HEK293 (cell line): ENCODE results near the gene ARHGAP8.

Source experiments
- CTCF ChIA-PET: fragments of 350-600 bp; formaldehyde crosslinking; extraction: SDS; loops from one replicate; lab custom pipeline; 2021; ENCODE audit warnings: antibody characterized with exemption; lab: Yijun Ruan, JAX
- POLR2A ChIA-PET: fragments of 300-600 bp; formaldehyde crosslinking; extraction: SDS; loops from one replicate; lab custom pipeline; 2020; ENCODE audit warnings: antibody characterized with exemption, inconsistent platforms; lab: Yijun Ruan, JAX
- H3K27ac ChIP-seq: fragments of 200-500 bp; sonication (Bioruptor generic); 2 replicates; pipeline ENCODE4 v1.5.1; 2014; ENCODE audit warnings: low read depth, low read length, control low read depth, inconsistent platforms; ENCODE audit errors: extremely low read depth
- H3K36me3 ChIP-seq, 2 experiments: fragments of 200-500 bp in 1 of 2; sonication (Bioruptor generic) in 1 of 2; 1 replicate in 1 of 2; 2 replicates in 1 of 2; pipeline ENCODE4 v1.5.1; 2014 to 2017; ENCODE audit warnings: inconsistent platforms in 2 of 2, low read length in 2 of 2; ENCODE audit not compliant: control insufficient read depth in 2 of 2, insufficient read depth in 1 of 2
- H3K4me1 ChIP-seq: fragments of 200-500 bp; sonication (Bioruptor generic); 2 replicates; pipeline ENCODE4 v1.5.1; 2014; ENCODE audit warnings: mild to moderate bottlenecking, low read length, inconsistent platforms; ENCODE audit not compliant: control insufficient read depth, insufficient read depth
- H3K4me3 ChIP-seq: 2 replicates; pipeline ENCODE4 v1.5.1; 2011; ENCODE audit warnings: low read depth, mild to moderate bottlenecking, control low read depth, low read length, moderate library complexity
- H3K9me3 ChIP-seq: fragments of 200-500 bp; sonication (Bioruptor generic); 2 replicates; pipeline ENCODE4 v1.5.1; 2014; ENCODE audit warnings: low read depth, low read length, inconsistent platforms; ENCODE audit not compliant: control insufficient read depth, insufficient read depth
- GLI2 ChIP-seq: fragments of 450-650 bp; formaldehyde crosslinking; IDR thresholded peaks from 2 replicates; pipeline ENCODE4; 2017; ENCODE audit warnings: missing biosample characterization, missing genetic modification characterization, low read depth, borderline replicate concordance
- HOXD13 ChIP-seq: sonication (generic); formaldehyde crosslinking; IDR thresholded peaks from 2 replicates; pipeline ENCODE4 v1.8.0; 2022; ENCODE audit warnings: missing genetic modification reagents, borderline replicate concordance
- KLF1 ChIP-seq: fragments of 450-650 bp; formaldehyde crosslinking; IDR thresholded peaks from 2 replicates; pipeline ENCODE4 v1.5.1; 2016; ENCODE audit warnings: missing biosample characterization, missing genetic modification characterization
- YY1 ChIP-seq: fragments of 450-650 bp; formaldehyde crosslinking; IDR thresholded peaks from 2 replicates; pipeline ENCODE4 v1.5.1; 2018; ENCODE audit warnings: missing biosample characterization, missing genetic modification characterization
- ZEB2 ChIP-seq: fragments of 450-650 bp; formaldehyde crosslinking; IDR thresholded peaks from 2 replicates; pipeline ENCODE4 v1.5.1; 2016; ENCODE audit warnings: missing biosample characterization, missing genetic modification characterization
- ZFP69B ChIP-seq: fragments of 450-650 bp; formaldehyde crosslinking; IDR thresholded peaks from 2 replicates; pipeline ENCODE4 v1.5.1; 2016; ENCODE audit warnings: missing biosample characterization, missing genetic modification characterization
- ZNF140 ChIP-seq: fragments of 450-650 bp; formaldehyde crosslinking; IDR thresholded peaks from 2 replicates; pipeline ENCODE4 v1.5.1; 2016; ENCODE audit warnings: missing biosample characterization, missing genetic modification characterization
- ZNF18 ChIP-seq: fragments of 450-650 bp; formaldehyde crosslinking; IDR thresholded peaks from 2 replicates; pipeline ENCODE4 v1.5.1; 2016; ENCODE audit warnings: missing biosample characterization, missing genetic modification characterization
- ZNF416 ChIP-seq: fragments of 450-650 bp; formaldehyde crosslinking; IDR thresholded peaks from 2 replicates; pipeline ENCODE4 v1.5.1; 2016; ENCODE audit warnings: missing biosample characterization, missing genetic modification characterization
- ZNF423 ChIP-seq: fragments of 450-650 bp; formaldehyde crosslinking; IDR thresholded peaks from 2 replicates; pipeline ENCODE4 v1.5.1; 2016; ENCODE audit warnings: missing biosample characterization, missing genetic modification characterization
- ZNF670 ChIP-seq: fragments of 450-650 bp; formaldehyde crosslinking; IDR thresholded peaks from 2 replicates; pipeline ENCODE4 v1.5.1; 2016; ENCODE audit warnings: missing biosample characterization, missing genetic modification characterization, low read depth
- ZNF692 ChIP-seq: fragments of 450-650 bp; formaldehyde crosslinking; IDR thresholded peaks from 2 replicates; pipeline ENCODE4 v1.5.1; 2016; ENCODE audit warnings: missing biosample characterization, missing genetic modification characterization
- ZNF776 ChIP-seq: fragments of 450-650 bp; formaldehyde crosslinking; IDR thresholded peaks from 2 replicates; pipeline ENCODE4 v1.5.0; 2017; ENCODE audit warnings: missing biosample characterization, missing genetic modification characterization, borderline replicate concordance
- ZNF785 ChIP-seq: fragments of 450-650 bp; formaldehyde crosslinking; IDR thresholded peaks from 2 replicates; pipeline ENCODE4 v1.5.1; 2016; ENCODE audit warnings: missing biosample characterization, missing genetic modification characterization
- TF ChIP-seq, protein P1 (sequence below): IDR thresholded peaks from 2 replicates; pipeline ENCODE4 v1.6.1; 2011; ENCODE audit warnings: mild to moderate bottlenecking, low read depth, low read length, borderline replicate concordance
- TF ChIP-seq, protein P2 (sequence below): fragments of 450-650 bp; formaldehyde crosslinking; IDR thresholded peaks from 2 replicates; pipeline ENCODE4 v1.5.1; 2016; ENCODE audit warnings: missing biosample characterization, missing genetic modification characterization, low read depth

The ARHGAP8 gene

DNA sequence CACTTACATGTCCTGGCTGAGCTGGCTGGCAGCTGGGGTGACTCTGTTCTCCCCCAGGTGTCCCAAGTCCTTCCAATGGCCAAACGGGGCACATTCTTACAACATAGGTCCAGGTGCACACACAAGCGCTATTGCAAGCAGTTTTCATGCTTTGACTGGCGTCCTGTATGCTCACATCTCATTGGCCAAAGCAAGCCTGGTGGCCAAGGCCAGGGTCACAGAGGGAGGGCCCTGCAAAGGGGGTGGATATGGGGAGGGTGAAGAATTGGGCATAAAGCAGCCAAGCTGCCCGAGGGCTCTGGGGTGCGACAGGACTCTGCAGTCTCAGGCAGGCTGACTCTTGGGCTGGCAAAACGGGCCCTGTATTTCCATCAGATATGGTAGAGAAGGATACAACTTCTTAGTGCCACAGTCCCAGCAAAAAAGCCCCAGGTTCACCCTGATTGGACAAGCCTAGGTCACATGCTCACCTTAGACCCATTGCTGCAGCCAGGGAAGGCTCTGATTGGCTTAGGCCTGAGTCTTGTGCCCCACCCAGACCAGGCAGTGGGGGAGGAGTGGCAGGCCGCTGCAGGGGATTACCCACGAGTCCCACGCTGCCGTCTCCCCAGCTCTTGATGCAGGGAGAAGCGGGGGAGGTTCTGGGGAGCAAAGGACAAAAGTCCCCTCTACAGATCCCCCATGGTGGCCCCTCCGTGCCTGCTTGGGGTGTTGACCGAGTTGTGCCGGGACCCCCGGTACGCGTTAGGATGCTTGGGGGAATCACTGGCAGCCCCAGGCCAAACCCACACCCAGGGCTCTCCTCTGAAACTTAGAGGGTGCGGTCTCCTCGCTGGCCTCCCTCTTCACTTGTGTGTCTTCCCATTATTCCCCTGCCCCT lies 110.8 kb downstream of the ARHGAP8 start:
- Histone ChIP-seq H3K4me3 (no peak overlapping the region), H3K9me3 (no peaks in the 10 kb centered on the region), H3K4me1 (no peaks in the 10 kb centered on the region), H3K36me3 (peaks cover 0 to 11% of the 10 kb centered on the region in 2 experiments; a peak in 1 of 3 replicates), H3K27ac (no peak overlapping the region)
- TF ChIP-seq YY1 (no peak), GLI2 (tag by site-specific recombination) (no peak), ZNF416 (tag by site-specific recombination) (no peak)
- ChIA-PET CTCF (interaction anchor here (1.0 kb wide), 1 partner anchor 33 kb away, joined by 3 read pairs; no protein-coding TSS in a partner anchor), POLR2A (no interaction called here)

DNA sequence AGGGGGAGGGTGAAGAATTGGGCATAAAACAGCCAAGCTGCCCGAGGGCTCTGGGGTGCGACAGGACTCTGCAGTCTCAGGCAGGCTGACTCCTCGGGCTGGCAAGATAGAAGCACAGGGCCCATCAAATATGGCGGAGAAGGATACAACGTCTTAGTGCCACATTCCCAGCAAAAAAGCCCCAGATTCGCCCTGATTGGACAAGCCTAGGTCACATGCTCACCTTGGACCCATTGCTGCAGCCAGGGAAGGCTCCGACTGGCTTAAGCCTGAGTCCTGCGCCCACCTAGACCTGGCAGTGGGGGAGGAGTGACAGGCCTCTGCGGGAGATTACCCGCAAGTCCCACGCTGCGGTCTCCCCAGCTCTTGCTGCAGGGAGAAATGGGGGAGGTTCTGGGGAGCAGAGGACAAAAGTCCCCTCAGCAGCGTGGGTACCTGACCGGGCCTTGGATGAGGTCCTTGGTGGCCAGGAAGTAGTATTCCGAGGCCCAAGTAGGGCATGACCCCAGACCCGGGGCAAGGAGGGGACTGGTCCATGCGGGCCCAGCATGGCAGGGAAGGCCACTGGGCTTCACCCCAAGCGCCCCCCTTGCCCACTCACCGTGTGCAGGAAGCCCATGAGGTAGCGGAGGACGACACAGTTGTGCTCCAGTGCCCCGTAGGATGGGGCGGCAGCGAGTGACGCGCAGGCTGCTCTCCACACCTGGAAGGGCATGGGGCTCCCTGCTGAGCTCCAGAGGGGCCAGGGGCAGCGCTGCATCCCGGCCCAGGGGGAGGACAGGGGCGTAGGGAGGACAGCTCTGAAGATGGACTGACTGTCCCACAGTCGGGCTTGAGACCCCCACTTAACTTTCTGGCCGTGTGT lies 113.0 kb downstream of the ARHGAP8 start:
- Histone ChIP-seq H3K4me3 (no peak overlapping the region), H3K36me3 (peaks cover 0 to 11% of the 10 kb centered on the region in 2 experiments; a peak in 1 of 3 replicates), H3K27ac (no peak overlapping the region), H3K4me1 (no peaks in the 10 kb centered on the region), H3K9me3 (no peaks in the 10 kb centered on the region)
- ChIA-PET CTCF (no interaction called here), POLR2A (no interaction called here)
- TF ChIP-seq ZNF140 (tag by site-specific recombination): no peak
- TF ChIP-seq ZNF18 (tag by site-specific recombination): no peak
- TF ChIP-seq ZNF670: no peak
- TF ChIP-seq, protein P1, sequence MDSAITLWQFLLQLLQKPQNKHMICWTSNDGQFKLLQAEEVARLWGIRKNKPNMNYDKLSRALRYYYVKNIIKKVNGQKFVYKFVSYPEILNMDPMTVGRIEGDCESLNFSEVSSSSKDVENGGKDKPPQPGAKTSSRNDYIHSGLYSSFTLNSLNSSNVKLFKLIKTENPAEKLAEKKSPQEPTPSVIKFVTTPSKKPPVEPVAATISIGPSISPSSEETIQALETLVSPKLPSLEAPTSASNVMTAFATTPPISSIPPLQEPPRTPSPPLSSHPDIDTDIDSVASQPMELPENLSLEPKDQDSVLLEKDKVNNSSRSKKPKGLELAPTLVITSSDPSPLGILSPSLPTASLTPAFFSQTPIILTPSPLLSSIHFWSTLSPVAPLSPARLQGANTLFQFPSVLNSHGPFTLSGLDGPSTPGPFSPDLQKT: no peak
- TF ChIP-seq, protein P2, sequence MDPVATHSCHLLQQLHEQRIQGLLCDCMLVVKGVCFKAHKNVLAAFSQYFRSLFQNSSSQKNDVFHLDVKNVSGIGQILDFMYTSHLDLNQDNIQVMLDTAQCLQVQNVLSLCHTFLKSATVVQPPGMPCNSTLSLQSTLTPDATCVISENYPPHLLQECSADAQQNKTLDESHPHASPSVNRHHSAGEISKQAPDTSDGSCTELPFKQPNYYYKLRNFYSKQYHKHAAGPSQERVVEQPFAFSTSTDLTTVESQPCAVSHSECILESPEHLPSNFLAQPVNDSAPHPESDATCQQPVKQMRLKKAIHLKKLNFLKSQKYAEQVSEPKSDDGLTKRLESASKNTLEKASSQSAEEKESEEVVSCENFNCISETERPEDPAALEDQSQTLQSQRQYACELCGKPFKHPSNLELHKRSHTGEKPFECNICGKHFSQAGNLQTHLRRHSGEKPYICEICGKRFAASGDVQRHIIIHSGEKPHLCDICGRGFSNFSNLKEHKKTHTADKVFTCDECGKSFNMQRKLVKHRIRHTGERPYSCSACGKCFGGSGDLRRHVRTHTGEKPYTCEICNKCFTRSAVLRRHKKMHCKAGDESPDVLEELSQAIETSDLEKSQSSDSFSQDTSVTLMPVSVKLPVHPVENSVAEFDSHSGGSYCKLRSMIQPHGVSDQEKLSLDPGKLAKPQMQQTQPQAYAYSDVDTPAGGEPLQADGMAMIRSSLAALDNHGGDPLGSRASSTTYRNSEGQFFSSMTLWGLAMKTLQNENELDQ (tag by site-specific recombination): no peak
- TF ChIP-seq ZEB2: no peak
- TF ChIP-seq ZFP69B (tag by site-specific recombination): no peak
- TF ChIP-seq ZNF692 (tag by site-specific recombination): no peak
- TF ChIP-seq ZNF776: no peak
- TF ChIP-seq ZNF423 (tag by site-specific recombination): no peak
- no peak for TF ChIP-seq HOXD13 (CRISPR knock-in tag)
- TF ChIP-seq ZNF785 (tag by site-specific recombination): no peak
- TF ChIP-seq KLF1 (tag by site-specific recombination): no peak
